ENCODE measurements around the gene NKAPL.
"Not testable (repeated sequence)": the region's sequence is repeated elsewhere in the genome, so short reads cannot be mapped to it uniquely, and the experiment has no call there.

Gene NKAPL

GRCh38 chr6:28303570-28303969, 44.5 kb downstream of the NKAPL start:
- no peak for DNase-seq

DNA sequence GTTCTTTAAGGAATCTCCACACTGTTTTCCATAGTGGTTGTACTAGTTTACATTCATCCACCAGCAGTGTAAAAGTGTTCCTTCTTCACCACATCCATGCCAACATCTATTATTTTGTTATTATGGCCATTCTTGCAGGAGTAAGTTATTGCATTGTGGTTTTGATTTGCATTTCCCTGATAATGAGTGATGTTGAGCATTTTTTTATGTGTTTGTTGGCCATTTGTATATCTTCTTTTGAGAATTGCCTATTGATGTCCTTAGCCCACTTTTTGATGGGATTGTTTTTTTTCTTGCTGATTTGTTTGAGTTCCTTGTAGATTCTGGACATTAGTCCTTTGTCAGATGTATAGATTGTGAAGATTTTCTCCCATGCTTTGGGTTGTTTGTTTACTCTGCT, 47.3 kb downstream of the NKAPL start:
- not testable (repeated sequence) for DNase-seq

Measured in activated CD4-positive, CD25-positive, alpha-beta regulatory T cell (primary cell).